DND-41 (cell line): ENCODE results near the gene ZBTB48.

Source experiments
- ATAC-seq: fragments of 200-7000 bp; cut with Tn5 transposase; 3 replicates; pipeline ENCODE4 v1.9.1; 2021; ENCODE audit warnings: low read depth; ENCODE audit not compliant: insufficient read depth
- DNase-seq: peaks from one replicate; pipeline ENCODE4 v3.0.0-alpha.2; 2020
- H2AFZ ChIP-seq: 2 replicates; pipeline ENCODE4 v1.6.0; 2012; ENCODE audit warnings: low read depth, low read length
- H3K27ac ChIP-seq: 2 replicates; pipeline ENCODE4 v1.5.1; 2012; ENCODE audit warnings: low read length, inconsistent platforms
- H3K27me3 ChIP-seq: fragments of 200-600 bp; sonication (generic); 2 replicates; pipeline ENCODE4 v1.6.0; 2012; ENCODE audit warnings: low read length, mild to moderate bottlenecking, inconsistent platforms; ENCODE audit not compliant: insufficient read depth, poor library complexity
- H3K36me3 ChIP-seq: 2 replicates; pipeline ENCODE4 v1.5.1; 2012; ENCODE audit warnings: low read length, inconsistent platforms; ENCODE audit not compliant: insufficient read depth
- H3K4me1 ChIP-seq: 2 replicates; pipeline ENCODE4 v1.5.1; 2012; ENCODE audit warnings: mild to moderate bottlenecking, low read length; ENCODE audit not compliant: insufficient read depth
- H3K4me2 ChIP-seq: 2 replicates; pipeline ENCODE4 v1.6.0; 2012; ENCODE audit warnings: mild to moderate bottlenecking, moderate library complexity, low read length, inconsistent platforms; ENCODE audit not compliant: insufficient read depth
- H3K4me3 ChIP-seq, 2 experiments: fragments of 200-600 bp in 1 of 2; shearing (Covaris generic) in 1 of 2; 2 replicates each; pipeline ENCODE4 v1.5.1; 2012 to 2016; ENCODE audit warnings: inconsistent platforms in 2 of 2, low read length in 2 of 2, mild to moderate bottlenecking in 2 of 2, low read depth in 1 of 2, moderate library complexity in 1 of 2
- H3K79me2 ChIP-seq: 2 replicates; pipeline ENCODE4 v1.6.0; 2012; ENCODE audit warnings: low read length, inconsistent platforms; ENCODE audit not compliant: insufficient read depth
- H3K9ac ChIP-seq: 2 replicates; pipeline ENCODE4 v1.6.0; 2012; ENCODE audit warnings: low read depth, mild to moderate bottlenecking, inconsistent platforms, low read length, moderate library complexity
- H3K9me3 ChIP-seq: 2 replicates; pipeline ENCODE4 v1.5.1; 2012; ENCODE audit warnings: low read length, moderate library complexity, mild to moderate bottlenecking, inconsistent platforms; ENCODE audit not compliant: insufficient read depth, severe bottlenecking
- H4K20me1 ChIP-seq: 2 replicates; pipeline ENCODE4 v1.6.0; 2012; ENCODE audit warnings: low read length; ENCODE audit not compliant: insufficient read depth
- CTCF ChIP-seq: IDR thresholded peaks from 2 replicates; pipeline ENCODE4 v1.5.1; 2012; ENCODE audit warnings: borderline replicate concordance, low read length, moderate library complexity, mild to moderate bottlenecking; ENCODE audit not compliant: poor library complexity, severe bottlenecking; ENCODE audit errors: extremely low read depth
- EZH2 ChIP-seq: IDR thresholded peaks from 3 replicates; pipeline ENCODE4 v1.6.1; 2012; ENCODE audit warnings: borderline replicate concordance, low read depth, mild to moderate bottlenecking, moderate library complexity, low read length, inconsistent platforms; ENCODE audit not compliant: severe bottlenecking

ZBTB48 gene

GRCh38 chr1:6538956-6539355, 40.8 kb upstream of the ZBTB48 start:
- no peak overlapping the region for H3K4me3 ChIP-seq
- H3K9ac ChIP-seq = no peak overlapping the region
- TF ChIP-seq EZH2 = no peak
- no peak for TF ChIP-seq CTCF
- H4K20me1 ChIP-seq = peaks cover 8% of the 10 kb centered on the region; the same call in 1 of the 2 replicates
- H3K27ac ChIP-seq = no peak overlapping the region
- no peaks in the 10 kb centered on the region for H3K9me3 ChIP-seq
- no peaks in the 10 kb centered on the region for H3K4me1 ChIP-seq
- H3K79me2 ChIP-seq = peaks cover 7% of the 10 kb centered on the region
- no peak for ATAC-seq
- H3K4me2 ChIP-seq = no peak overlapping the region
- peaks cover 66% of the 10 kb centered on the region for H3K36me3 ChIP-seq
- no peaks in the 10 kb centered on the region for H3K27me3 ChIP-seq
- no peak overlapping the region for H2AFZ ChIP-seq
- no peak for DNase-seq

- H3K4me2 ChIP-seq = no peak overlapping the region
- H3K9ac ChIP-seq = no peak overlapping the region
These were observed 35.0 kb upstream of the ZBTB48 start for GRCh38 chr1:6544831-6545230.

GRCh38 chr1:6545276-6546112, 34.3 kb upstream of the ZBTB48 start:
- H2AFZ ChIP-seq = no peak overlapping the region
- H3K36me3 ChIP-seq = peaks cover 90% of the 10 kb centered on the region
- no peak overlapping the region for H3K9ac ChIP-seq
- DNase-seq (no peak), ATAC-seq (no peak)
- no peaks in the 10 kb centered on the region for H3K9me3 ChIP-seq
- H3K79me2 ChIP-seq = peaks cover 10% of the 10 kb centered on the region; the same call in 1 of the 2 replicates
- H4K20me1 ChIP-seq = no peaks in the 10 kb centered on the region
- H3K27ac ChIP-seq = no peak overlapping the region
- no peaks in the 10 kb centered on the region for H3K27me3 ChIP-seq
- H3K4me1 ChIP-seq = no peaks in the 10 kb centered on the region
- no peak overlapping the region for H3K4me2 ChIP-seq
- TF ChIP-seq CTCF = no peak
- no peak for TF ChIP-seq EZH2
- H3K4me3 ChIP-seq = no peak overlapping the region

More at GRCh38 chr1:6544831-6545230, 35.0 kb upstream of the ZBTB48 start:
- TF ChIP-seq CTCF (no peak), EZH2 (no peak)
- H3K36me3 ChIP-seq = peaks cover 88% of the 10 kb centered on the region
- DNase-seq (no peak), ATAC-seq (no peak)
- H3K79me2 ChIP-seq = peaks cover 7% of the 10 kb centered on the region; the same call in 1 of the 2 replicates
- no peak overlapping the region for H3K27ac ChIP-seq
- no peak overlapping the region for H3K4me3 ChIP-seq
- no peaks in the 10 kb centered on the region for H3K9me3 ChIP-seq
- no peak overlapping the region for H2AFZ ChIP-seq
- H4K20me1 ChIP-seq = no peaks in the 10 kb centered on the region
- no peaks in the 10 kb centered on the region for H3K4me1 ChIP-seq
- no peaks in the 10 kb centered on the region for H3K27me3 ChIP-seq

- no peak overlapping the region for H3K27ac ChIP-seq
- no peak overlapping the region for H3K4me3 ChIP-seq
- TF ChIP-seq EZH2 = no peak
- TF ChIP-seq CTCF = no peak
- H3K4me1 ChIP-seq = no peaks in the 10 kb centered on the region
- no peak overlapping the region for H3K4me2 ChIP-seq
- H3K36me3 ChIP-seq = peaks cover 91% of the 10 kb centered on the region
- H2AFZ ChIP-seq = no peak overlapping the region
- no peak for DNase-seq
- peaks cover 16% of the 10 kb centered on the region for H3K79me2 ChIP-seq
- ATAC-seq = no peak
- no peaks in the 10 kb centered on the region for H3K27me3 ChIP-seq
- no peaks in the 10 kb centered on the region for H3K9me3 ChIP-seq
- no peak overlapping the region for H3K9ac ChIP-seq
- H4K20me1 ChIP-seq = peaks cover 4% of the 10 kb centered on the region; the same call in 1 of the 2 replicates
These were observed 33.5 kb upstream of the ZBTB48 start for GRCh38 chr1:6546326-6546725.
